Caki2 (cell line): ENCODE results near the gene TIMM50. TPM values are rescaled to one million over a fixed set of nuclear protein-coding genes. Genes with fewer than 3 reads are reported as not detected.
A peak's percentile ranks its signal among the peaks of the same experiment; 100 is the strongest.
"Not testable (repeated sequence)": the region's sequence is repeated elsewhere in the genome, so short reads cannot be mapped to it uniquely, and the experiment has no call there.

Source experiments
- DNase-seq: peaks from one replicate; pipeline ENCODE4 v3.0.0-alpha.2; 2015; ENCODE audit warnings: low read depth
- in situ Hi-C: cut with HindIII; loops from 2 replicates; pipeline ENCODE4 v1.10.0; 2016; ENCODE audit warnings: low sequenced_read_pairs, low pct_unique_long_range_greater_than_20kb, mixed read lengths
- total RNA-seq: library from RNA; depleted of rRNA; stranded (reverse); fragments of >200 nt; shearing (Covaris generic); gene quantifications from 2 replicates; pipeline ENCODE4 v1.2.3, GENCODE V29; 2014; ENCODE audit warnings: low replicate concordance; rRNA removed

TIMM50 gene
- total RNA-seq: 243 and 282 TPM in 2 replicates

GRCh38 chr19:39480337-39481228 lies at the start of gene TIMM50:
Gene TIMM50, plus strand, starts transcription at chr19:39480838. Its CDS starts 16 bp downstream, at chr19:39480854.
- peak; percentile 98 for DNase-seq
- in situ Hi-C loops: no loop called here

GRCh38 chr19:39432677-39433025 lies 48.0 kb upstream of the TIMM50 start:
- in situ Hi-C loops: no loop called here

DNA sequence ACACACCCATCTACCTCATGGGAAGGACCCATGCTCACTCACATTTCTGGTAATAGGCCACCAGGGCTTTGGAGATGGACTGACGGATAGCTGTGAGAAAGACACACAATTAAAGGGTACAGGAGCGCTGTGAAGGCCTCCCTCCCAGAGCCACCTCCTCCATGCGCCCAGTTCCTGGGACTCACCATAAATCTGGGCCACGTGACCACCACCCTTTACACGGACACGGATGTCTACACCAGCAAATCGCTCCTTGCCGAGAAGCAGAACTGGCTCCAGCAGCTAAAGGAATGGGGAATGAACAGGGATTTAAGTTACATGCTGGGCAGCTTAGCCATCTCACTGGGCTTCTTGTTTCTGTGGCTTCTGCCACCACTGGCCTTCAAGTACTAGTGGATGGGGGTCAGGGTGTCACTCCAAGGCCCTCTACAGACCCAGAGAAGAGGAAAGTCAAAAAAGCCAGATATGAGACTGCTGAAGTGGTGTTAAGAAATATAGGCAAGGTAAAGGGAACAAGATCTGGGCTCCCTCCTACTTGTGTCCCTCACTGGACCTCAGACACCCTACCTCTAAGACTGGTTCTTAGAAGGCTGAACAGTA lies 47.1 kb upstream of the TIMM50 start:
- in situ Hi-C loops: no loop called here
- no peak for DNase-seq

More at GRCh38 chr19:39432677-39433025, 48.0 kb upstream of the TIMM50 start:
- no peak for DNase-seq

DNA sequence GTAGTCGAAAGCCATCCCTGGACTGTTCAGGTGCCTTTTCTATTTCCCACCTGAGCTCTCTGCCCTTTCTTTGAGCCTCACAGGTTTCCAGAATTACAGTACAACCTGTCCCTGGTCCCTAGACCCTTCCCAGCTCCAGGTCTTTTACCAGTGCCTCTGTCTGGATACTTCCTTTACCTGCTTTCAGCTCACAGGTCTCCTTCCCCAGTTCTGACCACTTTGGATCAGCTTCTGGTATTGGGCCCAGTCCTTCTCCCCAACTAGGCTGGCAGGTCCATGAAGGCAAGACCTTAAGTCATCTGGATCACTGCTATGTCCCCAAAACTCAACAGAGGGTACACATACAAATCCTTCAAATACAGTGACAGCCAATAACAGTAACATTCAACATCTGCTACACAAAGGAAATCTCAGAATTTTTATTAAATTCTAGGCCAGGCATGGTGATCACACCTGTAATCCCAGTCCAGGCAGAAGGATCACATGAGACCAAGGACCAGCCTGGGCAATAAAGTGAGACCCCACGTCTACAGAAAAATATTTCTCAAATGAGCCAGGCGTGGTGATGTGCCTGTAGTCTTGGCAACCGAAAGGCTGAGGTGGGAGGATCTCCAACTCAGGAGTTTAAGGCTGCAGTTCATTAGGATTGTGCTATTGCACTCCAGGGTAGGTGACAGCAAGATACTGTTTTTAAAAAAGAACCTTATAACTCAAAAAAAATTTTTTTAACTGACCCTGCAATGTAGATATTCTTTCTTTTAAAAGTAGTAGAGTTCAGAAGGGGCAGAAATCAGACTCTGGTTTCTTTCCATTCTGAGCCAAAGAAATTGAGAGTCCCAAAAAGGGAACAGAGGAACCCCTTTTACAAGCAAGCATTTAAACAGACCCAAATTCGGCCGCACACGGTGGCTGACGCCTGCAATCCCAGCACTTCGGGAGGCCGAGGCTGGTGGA lies 46.2 kb upstream of the TIMM50 start:
- no peak for DNase-seq
- in situ Hi-C loops: no loop called here

DNA sequence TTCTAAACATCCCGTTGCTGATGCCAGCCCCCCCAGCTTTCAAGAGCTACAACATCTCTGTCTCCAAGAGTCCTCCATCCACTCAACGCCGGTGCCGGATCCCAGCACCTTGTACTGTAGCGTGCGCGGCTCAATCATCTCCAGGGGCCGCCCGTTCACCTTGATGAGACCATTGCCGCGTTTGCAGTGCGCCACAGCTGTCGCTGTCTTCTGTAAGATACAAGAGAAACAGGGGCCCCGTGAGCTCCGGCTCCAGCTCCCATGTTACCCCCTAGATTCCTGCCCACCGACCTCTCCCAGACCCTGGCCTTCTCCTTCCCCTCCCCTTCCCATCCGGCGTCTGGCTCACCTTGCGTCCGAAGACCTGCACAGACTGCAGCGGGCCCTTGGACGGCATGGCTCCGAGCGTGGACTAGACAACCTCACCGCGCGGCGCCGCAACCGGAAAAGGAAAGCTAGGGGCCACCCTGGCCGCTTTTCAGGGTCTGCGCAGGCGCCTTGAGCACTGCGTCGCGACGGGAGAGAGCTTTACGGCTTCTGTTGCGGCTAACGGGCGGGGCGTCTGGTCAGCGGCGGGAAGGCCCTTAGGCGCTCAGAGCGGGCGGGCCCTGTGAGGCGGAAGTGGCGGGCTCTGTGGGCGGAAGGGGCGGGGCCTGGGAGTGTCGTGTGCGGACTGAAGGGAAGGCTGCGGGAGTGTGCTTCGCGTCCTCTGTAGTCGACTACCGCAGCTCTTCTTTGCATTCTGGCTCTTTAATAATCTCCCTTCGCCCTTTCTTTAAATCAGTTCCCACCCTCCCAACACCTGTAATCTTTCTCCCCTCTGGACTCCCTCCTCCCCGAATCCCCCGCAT lies 44.9 kb upstream of the TIMM50 start, which contains the start of gene RPS16:
TSS of gene RPS16 (minus strand) at position 451 of the 851 bp plus-strand sequence. CDS start at position 397, 54 bp downstream.
- in situ Hi-C loops: no loop called here
- DNase-seq: peak; percentile 98

GRCh38 chr19:39436350-39436716 lies 44.3 kb upstream of the TIMM50 start:
- DNase-seq: no peak
- in situ Hi-C loops: no loop called here

- DNase-seq: no peak
- in situ Hi-C loops: no loop called here
These were observed 42.2 kb upstream of the TIMM50 start for GRCh38 chr19:39438270-39438934.

GRCh38 chr19:39444598-39445195 lies 35.9 kb upstream of the TIMM50 start:
- no peak for DNase-seq
- in situ Hi-C loops: no loop called here

- in situ Hi-C loops: no loop called here
- peak; percentile 98 for DNase-seq
These were observed 35.2 kb upstream of the TIMM50 start, which contains the start of gene SUPT5H for GRCh38 chr19:39445196-39446111. Gene SUPT5H, plus strand, starts transcription at chr19:39445582. Its CDS starts 309 bp downstream, at chr19:39445891.

GRCh38 chr19:39446365-39447084 lies 34.1 kb upstream of the TIMM50 start:
- no peak for DNase-seq
- in situ Hi-C loops: no loop called here

DNA sequence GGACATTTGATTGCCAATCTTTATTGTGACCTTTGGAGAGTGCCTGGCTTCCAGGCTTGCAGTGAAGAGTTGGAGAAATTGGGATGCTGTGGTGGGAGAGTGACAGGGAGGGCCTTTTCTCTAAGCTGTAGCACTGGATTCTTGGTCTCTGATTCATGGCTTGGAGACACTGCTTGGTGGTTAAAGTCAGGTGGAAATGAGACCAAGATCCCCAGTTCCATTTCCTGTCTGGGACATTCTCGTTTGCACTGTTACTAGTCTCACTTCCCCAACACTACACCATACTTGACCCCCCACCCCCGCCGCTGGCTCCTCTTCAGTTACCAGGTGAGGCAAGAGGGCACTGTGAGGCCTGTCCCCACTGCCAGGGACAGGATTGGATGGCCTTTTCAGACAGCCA lies 32.4 kb upstream of the TIMM50 start:
- in situ Hi-C loops: no loop called here
- DNase-seq: no peak

DNA sequence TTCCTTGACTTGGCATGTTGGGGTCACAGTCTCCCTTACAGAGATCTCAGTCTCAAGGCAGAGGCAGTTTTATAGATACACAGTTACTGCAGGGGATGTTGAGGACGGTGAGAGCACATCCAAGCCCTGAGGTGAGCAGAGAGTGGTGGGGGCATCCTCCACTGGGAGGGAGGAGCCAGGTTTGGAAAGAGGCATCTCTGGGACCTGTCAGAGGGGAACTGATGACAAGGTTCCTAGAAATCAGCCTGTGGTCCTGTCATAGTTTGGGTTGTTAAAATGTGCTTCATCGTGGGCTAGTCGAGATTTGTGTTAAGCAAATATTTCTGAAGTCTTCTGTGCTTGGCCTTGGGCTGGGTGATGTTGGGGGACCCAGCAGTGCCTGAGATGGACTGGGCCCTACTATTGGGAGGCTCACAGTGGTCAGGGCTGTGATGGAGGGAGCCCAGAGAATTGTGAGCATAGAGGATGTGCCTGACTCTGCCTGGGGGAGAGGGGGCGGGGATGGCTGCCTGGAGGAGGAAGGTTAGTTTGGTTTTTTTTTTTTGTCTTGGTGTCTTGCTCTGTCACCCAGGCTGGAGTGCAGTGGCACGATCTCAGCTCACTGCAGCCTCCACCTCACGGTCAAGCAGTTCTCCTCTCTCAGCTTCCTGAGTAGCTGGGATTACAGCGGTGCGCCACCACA lies 31.4 kb upstream of the TIMM50 start:
- no peak for DNase-seq
- in situ Hi-C loops: no loop called here

- DNase-seq, in situ Hi-C loops: not testable (repeated sequence)
These were observed 29.4 kb upstream of the TIMM50 start for GRCh38 chr19:39451257-39451656.

DNA sequence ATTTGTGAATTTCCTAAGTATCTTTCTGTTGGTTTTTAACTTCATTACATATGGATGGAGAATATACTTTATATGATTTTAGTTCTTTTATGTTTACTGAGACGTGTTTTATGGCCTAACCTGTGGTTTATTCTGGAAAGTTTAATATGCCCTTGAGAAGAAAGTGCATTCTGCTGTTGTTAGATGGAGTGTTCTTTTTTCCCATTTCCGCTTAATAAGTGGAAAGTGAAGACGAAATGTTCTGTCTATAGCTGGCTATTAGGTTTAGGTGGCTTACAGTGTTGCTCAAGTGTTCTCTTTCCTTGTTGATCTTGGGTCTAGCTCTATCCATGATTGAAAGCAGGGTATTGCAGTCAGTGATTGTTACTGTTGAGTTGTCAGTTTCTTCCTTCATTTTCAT lies 17.2 kb upstream of the TIMM50 start:
- DNase-seq: no peak
- in situ Hi-C loops: no loop called here
